ENCODE data around the gene ADAR.

GRCh38 chr1:154567386-154568156 lies 40.4 kb downstream of the ADAR start, which contains the start of gene CHRNB2:
- no peak for TF ChIP-seq GATA3 (IDR thresholded peaks at IDR 0.05; ENCODE audit: low read depth, low read length)
- TF ChIP-seq GATA2 (IDR thresholded peaks at IDR 0.05; ENCODE audit: low read depth, low read length) = no peak
